Measurements from ENCODE around the gene POLN.

POLN gene

GRCh38 chr4:2084316-2084715 is 157.6 kb downstream of the POLN start:
- no peak overlapping the region for H3K27ac ChIP-seq (ENCODE audit: low read depth, low read length)

GRCh38 chr4:2083826-2084160 is 158.1 kb downstream of the POLN start:
- Histone ChIP-seq H3K9ac (ENCODE audit: low read depth, low read length) (no peak overlapping the region), H3K27ac (ENCODE audit: low read depth, low read length) (no peak overlapping the region), H3K4me1 (ENCODE audit: control insufficient read depth, insufficient read depth, low read length) (no peaks in the 10 kb centered on the region), H3K9me3 (ENCODE audit: control insufficient read depth, insufficient read depth, low read length) (no peaks in the 10 kb centered on the region), H3K27me3 (ENCODE audit: control insufficient read depth, insufficient read depth, low read length) (no peaks in the 10 kb centered on the region), H3K36me3 (ENCODE audit: control insufficient read depth, insufficient read depth, low read length) (no peaks in the 10 kb centered on the region), H3K4me3 (ENCODE audit: low read depth, low read length) (no peak overlapping the region)

More at GRCh38 chr4:2084316-2084715, 157.6 kb downstream of the POLN start:
- H3K9me3 ChIP-seq (ENCODE audit: control insufficient read depth, insufficient read depth, low read length) = no peaks in the 10 kb centered on the region
- no peaks in the 10 kb centered on the region for H3K36me3 ChIP-seq (ENCODE audit: control insufficient read depth, insufficient read depth, low read length)
- no peaks in the 10 kb centered on the region for H3K27me3 ChIP-seq (ENCODE audit: control insufficient read depth, insufficient read depth, low read length)
- H3K9ac ChIP-seq (ENCODE audit: low read depth, low read length) = no peak overlapping the region
- H3K4me3 ChIP-seq (ENCODE audit: low read depth, low read length) = no peak overlapping the region
- H3K4me1 ChIP-seq (ENCODE audit: control insufficient read depth, insufficient read depth, low read length) = no peaks in the 10 kb centered on the region

DNA sequence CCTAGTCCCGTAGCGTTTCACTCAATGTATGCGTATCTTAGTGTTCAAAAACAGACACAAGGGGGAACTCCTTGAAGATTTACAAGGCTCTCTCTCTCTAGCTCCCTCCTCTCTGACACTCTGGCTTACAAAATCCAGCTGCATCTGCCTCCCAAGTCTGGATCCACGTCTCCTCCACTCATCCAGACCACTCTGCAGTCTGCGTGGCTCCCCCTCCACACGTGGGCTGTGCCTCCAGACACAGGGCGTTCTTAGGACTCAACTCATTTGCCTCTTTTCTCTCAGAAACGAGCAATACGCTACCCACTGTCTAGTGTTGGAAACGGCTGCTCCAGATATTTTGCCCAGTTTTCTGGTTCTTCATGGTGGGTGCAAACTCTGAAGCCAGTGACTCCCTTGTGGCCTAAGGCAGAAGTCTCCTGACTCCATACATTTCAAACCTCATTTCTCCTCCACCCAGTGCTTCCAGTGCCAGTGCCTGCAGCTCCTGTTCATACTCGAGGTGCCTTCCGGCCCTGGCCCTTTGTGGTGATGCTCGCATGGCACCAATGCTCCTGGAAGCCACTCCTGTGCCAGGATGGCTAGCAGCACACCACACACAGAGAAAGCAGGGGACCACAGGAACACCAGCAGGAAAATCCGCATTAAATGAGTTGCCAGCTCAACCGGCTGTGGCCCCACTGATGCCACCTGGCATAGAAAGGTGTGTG is 158.7 kb downstream of the POLN start:
- Histone ChIP-seq H3K27me3 (ENCODE audit: control insufficient read depth, insufficient read depth, low read length) (no peaks in the 10 kb centered on the region), H3K9ac (ENCODE audit: low read depth, low read length) (no peak overlapping the region), H3K4me3 (ENCODE audit: low read depth, low read length) (no peak overlapping the region), H3K9me3 (ENCODE audit: control insufficient read depth, insufficient read depth, low read length) (no peaks in the 10 kb centered on the region), H3K4me1 (ENCODE audit: control insufficient read depth, insufficient read depth, low read length) (no peaks in the 10 kb centered on the region), H3K36me3 (ENCODE audit: control insufficient read depth, insufficient read depth, low read length) (no peaks in the 10 kb centered on the region), H3K27ac (ENCODE audit: low read depth, low read length) (no peak overlapping the region)

GRCh38 chr4:2082627-2083026 is 159.3 kb downstream of the POLN start:
- Histone ChIP-seq H3K9me3 (ENCODE audit: control insufficient read depth, insufficient read depth, low read length) (no peaks in the 10 kb centered on the region), H3K4me3 (ENCODE audit: low read depth, low read length) (no peak overlapping the region), H3K9ac (ENCODE audit: low read depth, low read length) (no peak overlapping the region), H3K36me3 (ENCODE audit: control insufficient read depth, insufficient read depth, low read length) (no peaks in the 10 kb centered on the region), H3K4me1 (ENCODE audit: control insufficient read depth, insufficient read depth, low read length) (no peaks in the 10 kb centered on the region), H3K27ac (ENCODE audit: low read depth, low read length) (no peak overlapping the region), H3K27me3 (ENCODE audit: control insufficient read depth, insufficient read depth, low read length) (no peaks in the 10 kb centered on the region)

DNA sequence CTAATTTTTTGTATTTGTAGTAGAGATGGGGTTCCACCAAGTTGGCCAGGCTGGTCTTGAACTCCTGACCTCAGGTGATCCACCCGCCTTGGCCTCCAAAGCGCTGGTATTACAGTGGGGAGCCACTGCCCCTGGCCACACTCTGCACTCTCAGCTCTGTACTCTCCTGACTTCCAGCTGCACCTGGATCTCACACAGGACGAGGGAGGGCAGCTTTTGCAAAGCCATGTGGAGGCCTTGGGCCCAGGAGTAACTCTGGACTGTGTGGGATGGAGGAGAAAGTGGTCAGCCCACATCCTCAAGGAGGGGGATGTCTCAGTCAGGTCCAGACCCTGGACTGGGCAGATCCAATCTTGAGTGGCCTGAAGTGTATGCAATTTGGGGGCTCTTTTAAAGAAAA is 159.8 kb downstream of the POLN start:
- H3K27me3 ChIP-seq (ENCODE audit: control insufficient read depth, insufficient read depth, low read length) = no peaks in the 10 kb centered on the region
- no peak overlapping the region for H3K4me3 ChIP-seq (ENCODE audit: low read depth, low read length)
- H3K9ac ChIP-seq (ENCODE audit: low read depth, low read length) = no peak overlapping the region
- H3K27ac ChIP-seq (ENCODE audit: low read depth, low read length) = no peak overlapping the region
- H3K4me1 ChIP-seq (ENCODE audit: control insufficient read depth, insufficient read depth, low read length) = no peaks in the 10 kb centered on the region
- H3K36me3 ChIP-seq (ENCODE audit: control insufficient read depth, insufficient read depth, low read length) = no peaks in the 10 kb centered on the region
- no peaks in the 10 kb centered on the region for H3K9me3 ChIP-seq (ENCODE audit: control insufficient read depth, insufficient read depth, low read length)

- Histone ChIP-seq H3K4me3 (ENCODE audit: low read depth, low read length) (no peak overlapping the region), H3K9me3 (ENCODE audit: control insufficient read depth, insufficient read depth, low read length) (no peaks in the 10 kb centered on the region), H3K27me3 (ENCODE audit: control insufficient read depth, insufficient read depth, low read length) (no peaks in the 10 kb centered on the region)
Measured at GRCh38 chr4:2081540-2081939, 160.4 kb downstream of the POLN start.

GRCh38 chr4:2080429-2081300 is 161.3 kb downstream of the POLN start:
- Histone ChIP-seq H3K4me3 (ENCODE audit: low read depth, low read length) (no peak overlapping the region), H3K4me1 (ENCODE audit: control insufficient read depth, insufficient read depth, low read length) (no peaks in the 10 kb centered on the region), H3K36me3 (ENCODE audit: control insufficient read depth, insufficient read depth, low read length) (no peaks in the 10 kb centered on the region), H3K9ac (ENCODE audit: low read depth, low read length) (no peak overlapping the region), H3K27ac (ENCODE audit: low read depth, low read length) (no peak overlapping the region), H3K9me3 (ENCODE audit: control insufficient read depth, insufficient read depth, low read length) (no peaks in the 10 kb centered on the region), H3K27me3 (ENCODE audit: control insufficient read depth, insufficient read depth, low read length) (no peaks in the 10 kb centered on the region)

More at GRCh38 chr4:2081540-2081939, 160.4 kb downstream of the POLN start:
- H3K4me1 ChIP-seq (ENCODE audit: control insufficient read depth, insufficient read depth, low read length) = no peaks in the 10 kb centered on the region
- no peak overlapping the region for H3K27ac ChIP-seq (ENCODE audit: low read depth, low read length)
- no peaks in the 10 kb centered on the region for H3K36me3 ChIP-seq (ENCODE audit: control insufficient read depth, insufficient read depth, low read length)
- no peak overlapping the region for H3K9ac ChIP-seq (ENCODE audit: low read depth, low read length)

- H3K36me3 ChIP-seq (ENCODE audit: control insufficient read depth, insufficient read depth, low read length) = no peaks in the 10 kb centered on the region
- no peaks in the 10 kb centered on the region for H3K4me1 ChIP-seq (ENCODE audit: control insufficient read depth, insufficient read depth, low read length)
- no peak overlapping the region for H3K27ac ChIP-seq (ENCODE audit: low read depth, low read length)
Measured at GRCh38 chr4:2079926-2080325, 162.0 kb downstream of the POLN start.

DNA sequence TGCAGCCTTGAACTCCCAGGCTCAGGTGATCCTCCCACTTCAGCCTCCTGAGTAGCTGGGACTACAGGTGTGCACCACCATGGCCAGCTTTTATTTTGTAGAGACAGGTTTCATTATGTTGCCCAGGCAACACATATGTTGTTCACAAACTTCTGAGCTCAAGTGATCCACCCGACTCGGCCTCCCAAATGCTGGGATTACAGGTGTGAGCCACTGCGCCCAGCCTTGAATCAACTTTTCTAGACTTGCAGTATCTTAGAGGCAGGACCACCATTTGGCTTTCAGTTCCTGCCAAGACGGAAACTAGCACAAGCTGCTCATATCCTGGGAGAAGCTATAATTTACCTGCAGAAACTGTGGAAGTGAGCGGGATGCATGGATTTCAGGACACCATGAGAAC is 162.9 kb downstream of the POLN start:
- Histone ChIP-seq H3K27ac (ENCODE audit: low read depth, low read length) (no peak overlapping the region), H3K36me3 (ENCODE audit: control insufficient read depth, insufficient read depth, low read length) (no peaks in the 10 kb centered on the region), H3K9me3 (ENCODE audit: control insufficient read depth, insufficient read depth, low read length) (no peaks in the 10 kb centered on the region), H3K9ac (ENCODE audit: low read depth, low read length) (no peak overlapping the region), H3K4me3 (ENCODE audit: low read depth, low read length) (no peak overlapping the region), H3K4me1 (ENCODE audit: control insufficient read depth, insufficient read depth, low read length) (no peaks in the 10 kb centered on the region), H3K27me3 (ENCODE audit: control insufficient read depth, insufficient read depth, low read length) (no peaks in the 10 kb centered on the region)

More at GRCh38 chr4:2079926-2080325, 162.0 kb downstream of the POLN start:
- H3K9ac ChIP-seq (ENCODE audit: low read depth, low read length) = no peak overlapping the region
- no peaks in the 10 kb centered on the region for H3K27me3 ChIP-seq (ENCODE audit: control insufficient read depth, insufficient read depth, low read length)
- no peak overlapping the region for H3K4me3 ChIP-seq (ENCODE audit: low read depth, low read length)
- H3K9me3 ChIP-seq (ENCODE audit: control insufficient read depth, insufficient read depth, low read length) = no peaks in the 10 kb centered on the region

DNA sequence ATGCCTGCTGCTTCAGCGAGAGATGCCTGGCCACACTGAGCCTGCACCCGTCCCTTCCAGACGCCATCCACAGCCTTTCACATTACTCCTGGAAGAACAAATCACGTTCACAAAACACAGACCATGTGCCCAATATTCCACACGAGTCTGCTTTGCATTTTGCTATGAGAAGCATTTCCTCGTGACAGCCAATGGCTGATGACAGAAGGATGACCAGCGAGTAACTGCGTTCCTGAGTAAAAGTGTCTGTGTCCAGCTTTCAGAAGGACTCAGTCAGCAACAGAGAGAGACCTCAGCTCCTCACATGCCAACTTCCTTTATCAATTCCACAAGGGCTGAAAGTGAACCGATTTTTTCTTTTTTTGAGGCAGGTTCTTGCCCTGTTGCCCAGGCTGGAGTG is 163.3 kb downstream of the POLN start:
- H3K27me3 ChIP-seq (ENCODE audit: control insufficient read depth, insufficient read depth, low read length) = no peaks in the 10 kb centered on the region

More for the DNA sequence above, 163.3 kb downstream of the POLN start:
- Histone ChIP-seq H3K27ac (ENCODE audit: low read depth, low read length) (no peak overlapping the region), H3K9ac (ENCODE audit: low read depth, low read length) (no peak overlapping the region), H3K9me3 (ENCODE audit: control insufficient read depth, insufficient read depth, low read length) (no peaks in the 10 kb centered on the region), H3K4me3 (ENCODE audit: low read depth, low read length) (no peak overlapping the region), H3K4me1 (ENCODE audit: control insufficient read depth, insufficient read depth, low read length) (no peaks in the 10 kb centered on the region), H3K36me3 (ENCODE audit: control insufficient read depth, insufficient read depth, low read length) (no peaks in the 10 kb centered on the region)
